Smooth muscle cell of the brain vasculature (primary cell): Measurements from ENCODE around the gene NDE1.
"Not testable (repeated sequence)": the region's sequence is repeated elsewhere in the genome, so short reads cannot be mapped to it uniquely, and the experiment has no call there.

Experiments used
- DNase-seq: peaks from one replicate; pipeline ENCODE4 v3.0.0-alpha.2; 2012; ENCODE audit warnings: low read depth, low spot score

Gene NDE1

GRCh38 chr16:15650019-15650697 lies at the start of gene NDE1:
TSS of gene NDE1 (plus strand) at chr16:15650245. CDS start at chr16:15664779, 14,534 bp downstream.
- peak; percentile 67 for DNase-seq

GRCh38 chr16:15601212-15601879 lies 48.7 kb upstream of the NDE1 start:
- DNase-seq: no peak

- no peak for DNase-seq
These were observed 47.6 kb upstream of the NDE1 start for GRCh38 chr16:15602285-15603044.

- no peak for DNase-seq
These were observed 45.3 kb upstream of the NDE1 start for GRCh38 chr16:15604460-15605440.

GRCh38 chr16:15605839-15606517 lies 44.1 kb upstream of the NDE1 start:
- no peak for DNase-seq

- no peak for DNase-seq
These were observed 43.4 kb upstream of the NDE1 start for GRCh38 chr16:15606518-15607220.

- DNase-seq: not testable (repeated sequence)
These were observed 42.8 kb upstream of the NDE1 start for GRCh38 chr16:15607221-15607699.

GRCh38 chr16:15607700-15608396 lies 42.2 kb upstream of the NDE1 start:
- peak; percentile 61 for DNase-seq

- DNase-seq: no peak
These were observed 41.4 kb upstream of the NDE1 start for GRCh38 chr16:15608398-15609285.

GRCh38 chr16:15609286-15609649 lies 40.8 kb upstream of the NDE1 start:
- no peak for DNase-seq

GRCh38 chr16:15610369-15610871 lies 39.6 kb upstream of the NDE1 start:
- no peak for DNase-seq

- DNase-seq: no peak
These were observed 38.4 kb upstream of the NDE1 start for GRCh38 chr16:15611610-15612009.

GRCh38 chr16:15613676-15614075 lies 36.4 kb upstream of the NDE1 start:
- no peak for DNase-seq

- no peak for DNase-seq
These were observed 34.0 kb upstream of the NDE1 start for GRCh38 chr16:15616012-15616411.

- no peak for DNase-seq
These were observed 33.4 kb upstream of the NDE1 start for GRCh38 chr16:15616475-15617165.

- DNase-seq: no peak
These were observed 32.1 kb upstream of the NDE1 start for GRCh38 chr16:15617901-15618300.

GRCh38 chr16:15618392-15618791 lies 31.7 kb upstream of the NDE1 start:
- no peak for DNase-seq
